Medulla oblongata (tissue), 1 donor: Measurements from ENCODE around the gene MICAL2.

Experiments
- DNase-seq: peaks from one replicate; pipeline ENCODE4 v3.0.0-alpha.2; 2015; ENCODE audit errors: extremely low spot score

The MICAL2 gene

GRCh38 chr11:12246147-12246546 is 135.8 kb downstream of the MICAL2 start:
- no peak for DNase-seq

DNA sequence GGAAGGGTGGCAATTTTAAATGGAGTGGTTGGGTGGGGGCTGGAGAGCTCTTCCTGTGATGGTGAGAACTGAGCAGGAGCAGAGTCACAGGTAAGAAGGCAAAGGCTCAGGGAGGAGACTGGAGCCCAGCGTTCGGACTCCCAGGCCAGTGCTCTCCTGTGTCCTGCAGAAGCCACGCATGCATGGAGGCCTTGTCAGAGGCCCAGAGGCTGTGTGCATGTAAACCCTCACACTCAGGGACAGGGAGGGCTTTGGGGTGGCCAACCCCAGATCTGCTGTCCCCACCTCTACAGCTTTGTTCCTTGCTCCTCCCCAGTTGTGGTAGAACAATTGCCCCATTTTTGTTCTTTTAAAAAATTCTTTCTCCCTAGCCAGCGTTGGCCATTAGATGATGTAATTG is 136.6 kb downstream of the MICAL2 start:
- no peak for DNase-seq

GRCh38 chr11:12247543-12248254 is 137.3 kb downstream of the MICAL2 start:
- DNase-seq = no peak

DNA sequence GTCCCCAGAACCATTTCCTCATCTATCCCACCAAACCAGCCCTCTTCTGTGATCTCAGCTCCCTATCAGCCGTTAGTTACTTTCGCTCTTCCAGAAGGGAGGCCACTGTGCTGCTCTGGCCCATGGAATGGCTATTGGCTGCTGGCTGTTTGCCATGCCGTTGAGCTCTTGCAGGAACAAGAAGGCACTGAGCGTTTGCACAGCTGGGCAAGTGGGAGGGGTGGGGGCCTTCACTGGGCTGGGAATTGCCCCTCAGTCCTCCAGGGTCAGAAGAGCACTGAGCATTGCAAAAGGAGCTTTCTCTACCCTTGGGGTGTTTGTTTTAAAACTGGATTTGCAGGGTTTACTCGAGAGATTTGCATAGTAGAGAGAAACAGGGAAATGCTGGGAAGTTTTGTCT is 137.9 kb downstream of the MICAL2 start:
- DNase-seq = peak; percentile 86

- DNase-seq = no peak
Measured at GRCh38 chr11:12249590-12250260, 139.3 kb downstream of the MICAL2 start.

GRCh38 chr11:12251666-12252560 is 141.5 kb downstream of the MICAL2 start:
- no peak for DNase-seq

- no peak for DNase-seq
Measured at GRCh38 chr11:12253843-12254281, 143.5 kb downstream of the MICAL2 start.

GRCh38 chr11:12258451-12258850 is 148.1 kb downstream of the MICAL2 start:
- DNase-seq = no peak

- no peak for DNase-seq
Measured at GRCh38 chr11:12259956-12260355, 149.6 kb downstream of the MICAL2 start.

- DNase-seq = no peak
Measured at GRCh38 chr11:12260731-12261521, 150.5 kb downstream of the MICAL2 start.

DNA sequence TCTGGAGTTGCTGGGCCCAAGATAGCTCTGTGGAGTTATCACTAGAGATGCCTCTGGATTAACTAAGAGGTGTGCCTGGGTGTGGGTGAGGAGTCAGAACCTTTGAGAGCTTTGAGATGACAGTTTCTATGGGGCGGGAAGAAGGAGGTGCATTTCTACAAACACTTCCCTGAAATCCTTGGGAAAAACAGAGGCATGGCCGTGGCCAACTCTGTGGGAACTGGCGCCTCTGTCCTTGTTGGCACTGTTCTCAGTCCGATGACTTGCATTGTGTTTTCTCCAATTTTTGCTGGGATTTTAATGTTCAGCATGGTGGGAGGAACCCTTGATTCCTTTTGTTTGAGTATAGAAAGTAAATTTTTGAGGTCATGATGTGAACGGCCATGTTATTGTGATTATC is 151.2 kb downstream of the MICAL2 start:
- DNase-seq = no peak

- no peak for DNase-seq
Measured at GRCh38 chr11:12263141-12263693, 152.8 kb downstream of the MICAL2 start.

DNA sequence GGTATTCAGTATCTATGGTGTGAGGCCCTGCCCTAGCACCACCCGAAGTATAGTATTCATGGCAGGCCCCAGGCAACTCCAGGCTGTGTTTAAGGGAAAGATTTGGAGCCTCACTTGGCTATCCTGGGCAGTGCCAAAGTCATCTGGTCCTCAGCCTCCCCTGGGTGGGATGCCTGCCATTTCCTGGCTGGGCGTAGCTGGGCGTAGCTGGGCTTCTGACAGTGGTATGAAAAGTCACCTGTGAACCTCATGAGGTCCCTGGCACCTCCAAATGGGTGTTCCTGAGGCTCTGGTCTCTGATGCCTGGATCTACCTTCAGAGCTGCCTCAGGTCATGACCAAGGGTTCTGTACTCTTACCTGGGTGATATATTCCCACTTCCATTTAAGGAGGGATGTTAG is 154.0 kb downstream of the MICAL2 start:
- DNase-seq = no peak

- no peak for DNase-seq
Measured at GRCh38 chr11:12266132-12266531, 155.7 kb downstream of the MICAL2 start.

- no peak for DNase-seq
Measured at GRCh38 chr11:12266943-12267342, 156.6 kb downstream of the MICAL2 start.

DNA sequence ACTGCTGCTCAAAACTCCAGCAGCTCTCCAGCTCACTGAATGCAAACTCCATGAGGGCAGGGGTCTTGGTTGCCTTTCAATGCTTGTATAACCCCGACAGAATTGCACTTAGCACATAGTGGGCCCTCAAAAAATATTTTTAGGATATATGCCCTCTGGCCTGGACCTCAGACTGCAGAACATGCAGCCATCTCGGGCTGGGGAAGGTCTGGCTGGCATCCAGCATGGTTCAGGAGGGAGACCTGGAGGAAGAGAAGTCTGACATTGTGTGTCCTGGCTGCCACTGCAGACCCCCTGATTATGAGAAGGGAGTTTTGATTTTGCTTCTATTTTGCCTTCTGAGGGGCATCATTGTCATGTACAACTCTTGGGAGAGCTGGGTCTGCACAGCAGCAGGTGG is 157.5 kb downstream of the MICAL2 start:
- DNase-seq = no peak

DNA sequence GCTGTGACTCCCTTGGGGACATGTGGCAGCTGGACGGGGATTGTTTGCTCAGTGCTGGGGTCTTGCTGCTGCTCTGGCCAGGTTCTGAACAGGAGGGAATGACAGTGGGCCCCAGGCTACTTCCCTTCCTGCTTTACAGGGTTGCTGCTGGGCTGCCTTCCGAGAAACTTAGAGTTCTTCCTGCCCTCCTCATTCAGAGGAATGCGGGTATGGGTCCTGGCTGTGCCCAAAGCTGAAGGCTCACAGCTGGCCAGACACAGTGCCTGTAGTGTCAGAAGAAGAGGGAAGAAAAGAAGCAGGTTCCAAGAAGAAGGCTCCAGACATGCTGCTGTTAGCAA is 158.7 kb downstream of the MICAL2 start:
- no peak for DNase-seq

- no peak for DNase-seq
Measured at GRCh38 chr11:12269446-12270214, 159.2 kb downstream of the MICAL2 start.

DNA sequence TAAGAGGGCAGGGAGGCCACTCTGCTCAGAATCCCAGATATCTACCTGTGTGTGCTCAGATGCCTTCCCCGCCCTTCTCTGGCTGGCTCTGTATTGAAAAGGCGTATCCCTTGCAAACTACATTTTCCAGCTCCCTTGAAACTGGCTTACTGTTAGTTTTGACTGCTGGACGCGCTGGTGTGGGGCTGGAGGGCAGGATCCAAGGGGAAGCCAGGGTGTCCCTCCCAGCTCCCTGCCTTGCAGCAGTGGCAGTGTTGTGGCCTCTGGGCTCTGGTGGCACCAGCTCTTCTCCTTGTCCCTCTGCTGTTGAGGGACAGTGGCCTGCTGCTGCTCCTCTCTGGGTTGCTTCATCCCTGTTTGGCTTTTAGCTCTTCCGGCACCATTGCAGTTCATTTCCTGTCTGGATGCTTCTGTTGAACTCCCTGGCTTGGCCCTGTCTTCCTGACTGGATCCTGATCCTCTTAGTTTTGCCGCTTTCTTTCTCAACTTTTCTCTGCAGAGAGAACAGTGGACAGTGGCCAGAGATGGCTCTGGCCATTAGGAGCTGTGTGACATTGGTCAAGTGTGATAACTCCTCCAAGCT is 159.9 kb downstream of the MICAL2 start:
- no peak for DNase-seq

- no peak for DNase-seq
Measured at GRCh38 chr11:12270817-12271216, 160.4 kb downstream of the MICAL2 start.
